GM19099 (cell line): ENCODE results near the gene MAD1L1.

Experiments used
- POLR2A ChIP-seq: IDR thresholded peaks from 3 replicates; pipeline ENCODE4 v1.6.1; 2011; ENCODE audit warnings: low read depth; ENCODE audit not compliant: insufficient read length; ENCODE audit errors: extremely low read depth

MAD1L1 gene

GRCh38 chr7:1977059-1977875 lies 255.5 kb downstream of the MAD1L1 start:
- TF ChIP-seq POLR2A: no peak

GRCh38 chr7:1975581-1975980 lies 257.2 kb downstream of the MAD1L1 start:
- no peak for TF ChIP-seq POLR2A

- no peak for TF ChIP-seq POLR2A
Measured at GRCh38 chr7:1975179-1975578, 257.6 kb downstream of the MAD1L1 start.

- TF ChIP-seq POLR2A: no peak
Measured at GRCh38 chr7:1974290-1975101, 258.2 kb downstream of the MAD1L1 start.

- no peak for TF ChIP-seq POLR2A
Measured at GRCh38 chr7:1973321-1974251, 259.2 kb downstream of the MAD1L1 start.

- TF ChIP-seq POLR2A: no peak
Measured at GRCh38 chr7:1972744-1973143, 260.0 kb downstream of the MAD1L1 start.

GRCh38 chr7:1971946-1972654 lies 260.6 kb downstream of the MAD1L1 start:
- TF ChIP-seq POLR2A: no peak

GRCh38 chr7:1970895-1971294 lies 261.9 kb downstream of the MAD1L1 start:
- TF ChIP-seq POLR2A: no peak

- TF ChIP-seq POLR2A: no peak
Measured at GRCh38 chr7:1969459-1970284, 263.1 kb downstream of the MAD1L1 start.

- no peak for TF ChIP-seq POLR2A
Measured at GRCh38 chr7:1968397-1969111, 264.2 kb downstream of the MAD1L1 start.

- no peak for TF ChIP-seq POLR2A
Measured at GRCh38 chr7:1967512-1968396, 265.0 kb downstream of the MAD1L1 start.

- no peak for TF ChIP-seq POLR2A
Measured at GRCh38 chr7:1966631-1967200, 266.0 kb downstream of the MAD1L1 start.
